Glutamatergic neuron (in vitro differentiated cells): ENCODE data around the gene MYH7B. TPM values are rescaled to one million over a fixed set of nuclear protein-coding genes. Genes with fewer than 3 reads are reported as not detected.

Experiments used
- DNase-seq: peaks from one replicate; pipeline ENCODE4 v3.0.0; 2022
- H3K27ac Mint-ChIP-seq: one replicate; pipeline ENCODE4 v1.8.0; 2020; ENCODE audit warnings: mild to moderate bottlenecking, mixed read lengths, inconsistent platforms; ENCODE audit not compliant: unreplicated experiment
- H3K27me3 Mint-ChIP-seq: one replicate; pipeline ENCODE4 v1.8.0; 2020; ENCODE audit warnings: mild to moderate bottlenecking, moderate library complexity, mixed read lengths, inconsistent platforms; ENCODE audit not compliant: unreplicated experiment
- H3K36me3 Mint-ChIP-seq: one replicate; pipeline ENCODE4 v1.8.0; 2020; ENCODE audit warnings: mild to moderate bottlenecking, mixed read lengths, inconsistent platforms; ENCODE audit not compliant: unreplicated experiment
- H3K4me1 Mint-ChIP-seq: one replicate; pipeline ENCODE4 v1.8.0; 2020; ENCODE audit warnings: mild to moderate bottlenecking, low read depth, mixed read lengths, inconsistent platforms; ENCODE audit not compliant: unreplicated experiment
- H3K4me3 Mint-ChIP-seq: one replicate; pipeline ENCODE4 v1.8.0; 2020; ENCODE audit warnings: mild to moderate bottlenecking, mixed read lengths, inconsistent platforms; ENCODE audit not compliant: unreplicated experiment
- H3K9me3 Mint-ChIP-seq: one replicate; pipeline ENCODE4 v1.8.0; 2020; ENCODE audit warnings: mild to moderate bottlenecking, moderate library complexity, mixed read lengths, inconsistent platforms; ENCODE audit not compliant: unreplicated experiment
- CTCF ChIP-seq: fragments of 200-600 bp; sonication (generic); IDR thresholded peaks from one replicate; pipeline ENCODE4 v1.5.0; 2021; ENCODE audit not compliant: partially characterized antibody, unreplicated experiment
- total RNA-seq: library from RNA; stranded (reverse); fragmentation: NEBNext Ultra II Directional; extraction: Animal tissue kit (Norgen Biotek cat#: 25700); gene quantifications from one replicate; pipeline ENCODE4 v1.2.1, GENCODE V29; 2021; ENCODE audit not compliant: unreplicated experiment

MYH7B gene
- total RNA-seq, 1 donor from 2014 or later: 1.5 TPM

- Mint-ChIP-seq H3K9me3 (peaks cover 4% of the 10 kb centered on the region), H3K27ac (no peak overlapping the region), H3K4me3 (no peak overlapping the region), H3K27me3 (peaks cover 7% of the 10 kb centered on the region), H3K4me1 (no peaks in the 10 kb centered on the region), H3K36me3 (no peaks in the 10 kb centered on the region)
- TF ChIP-seq CTCF: no peak
- no peak for DNase-seq
Measured at GRCh38 chr20:35000922-35001595, 45.4 kb downstream of the MYH7B start.

- H3K4me1 Mint-ChIP-seq: no peaks in the 10 kb centered on the region
- no peaks in the 10 kb centered on the region for H3K36me3 Mint-ChIP-seq
- H3K27ac Mint-ChIP-seq: no peak overlapping the region
- H3K4me3 Mint-ChIP-seq: no peak overlapping the region
- peaks cover 7% of the 10 kb centered on the region for H3K27me3 Mint-ChIP-seq
- no peak for TF ChIP-seq CTCF
- DNase-seq: no peak
- H3K9me3 Mint-ChIP-seq: peaks cover 4% of the 10 kb centered on the region
Measured at GRCh38 chr20:35001596-35002362, 46.1 kb downstream of the MYH7B start.

DNA sequence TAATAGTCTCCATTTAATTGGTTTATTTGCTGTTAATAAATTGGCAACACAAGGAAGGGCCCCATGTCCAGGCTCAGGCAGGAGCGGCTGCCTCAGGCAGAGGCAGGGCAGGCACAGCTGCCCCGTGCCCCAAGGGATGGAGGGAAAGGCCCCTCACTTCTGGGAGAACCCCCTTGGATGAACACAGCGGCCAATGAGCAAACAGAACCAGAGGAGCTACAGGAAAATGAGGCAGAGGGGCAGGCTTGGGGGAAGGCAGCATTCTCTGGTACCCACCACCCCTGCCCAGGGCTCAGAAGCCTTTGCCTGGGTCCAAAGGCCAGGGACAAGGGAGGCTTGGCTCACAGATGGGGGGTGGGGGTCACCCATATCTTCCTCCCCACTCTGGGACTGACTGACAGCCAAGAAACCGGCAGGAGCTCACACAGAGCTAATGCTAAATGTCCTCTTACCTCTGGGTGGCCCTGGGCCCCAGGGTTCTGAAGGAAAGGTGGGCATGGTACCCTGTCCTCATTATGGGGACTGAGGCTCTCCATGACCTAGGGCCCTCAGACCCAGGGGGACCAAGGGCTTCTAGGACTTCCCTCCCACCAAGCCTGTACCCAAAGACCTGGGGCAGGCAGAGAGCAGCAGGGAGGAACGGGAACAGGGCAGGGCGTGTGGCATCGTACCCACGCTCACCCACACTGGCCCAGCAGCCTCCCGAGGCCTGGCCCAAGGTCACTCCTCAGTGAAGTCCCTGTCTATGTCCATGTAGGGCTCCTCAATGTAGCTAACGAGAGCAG lies 47.0 kb downstream of the MYH7B start:
- Mint-ChIP-seq H3K27me3 (peaks cover 7% of the 10 kb centered on the region), H3K4me1 (no peaks in the 10 kb centered on the region), H3K27ac (no peak overlapping the region), H3K9me3 (peaks cover 3% of the 10 kb centered on the region), H3K4me3 (no peak overlapping the region), H3K36me3 (no peaks in the 10 kb centered on the region)
- TF ChIP-seq CTCF: no peak
- no peak for DNase-seq

- DNase-seq: no peak
- Mint-ChIP-seq H3K9me3 (peaks cover 1% of the 10 kb centered on the region), H3K27ac (no peak overlapping the region), H3K36me3 (no peaks in the 10 kb centered on the region), H3K4me3 (no peak overlapping the region), H3K4me1 (no peaks in the 10 kb centered on the region), H3K27me3 (peaks cover 10% of the 10 kb centered on the region)
- TF ChIP-seq CTCF: no peak
Measured at GRCh38 chr20:35003211-35004031, 47.8 kb downstream of the MYH7B start.
